HepG2 (cell line): ENCODE measurements around the gene MFSD8.
"Not testable (repeated sequence)": the region's sequence is repeated elsewhere in the genome, so short reads cannot be mapped to it uniquely, and the experiment has no call there.

Source experiments
- ZFP36 ChIP-seq: fragments of 150-350 bp; IDR thresholded peaks from 2 replicates; pipeline ENCODE4 v1.6.1; 2018; ENCODE audit warnings: borderline replicate concordance, low read length, low read depth; ENCODE audit not compliant: partially characterized antibody
- ZSCAN29 ChIP-seq: sonication (generic); formaldehyde crosslinking; conservative IDR thresholded peaks from 2 replicates; pipeline ENCODE4 v1.4.0; 2020; ENCODE audit warnings: mild to moderate bottlenecking, missing genetic modification reagents

DNA sequence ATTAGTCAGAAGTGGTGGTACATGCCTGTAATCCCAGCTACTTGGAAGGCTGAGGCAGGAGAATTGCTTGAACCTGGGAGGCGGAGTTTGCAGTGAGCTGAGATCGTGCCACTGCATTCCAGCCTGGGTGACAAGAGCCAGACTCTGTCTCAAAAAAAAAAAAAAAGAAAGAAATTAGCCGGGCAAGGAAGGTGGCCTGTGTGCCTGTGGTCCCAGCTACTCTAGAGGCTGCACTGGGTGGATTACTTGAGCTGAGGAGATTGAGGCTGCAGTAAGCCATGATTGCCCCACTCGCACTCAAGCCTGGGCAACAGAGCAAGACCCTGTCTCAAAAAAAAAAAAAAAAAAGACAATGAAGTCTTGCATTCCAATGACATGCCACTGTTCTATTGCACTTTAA is 6.0 kb upstream of the MFSD8 start:
- not testable (repeated sequence) for TF ChIP-seq ZFP36; ZSCAN29 (CRISPR knock-in tag)
